K562 (cell line): Measurements from ENCODE around the gene CCDC148. TPM values are rescaled to one million over a fixed set of nuclear protein-coding genes. Genes with fewer than 3 reads are reported as not detected.

Experiments
- ATAC-seq: fragments of 200-7000 bp; cut with Tn5 transposase; 3 replicates; pipeline ENCODE4 v1.9.1; 2020; ENCODE audit warnings: moderate library complexity
- BruUV-seq: library from RNA; stranded (reverse); fragments of 400-500 nt; replicated peaks from 2 replicates; lab custom pipeline; 2021; lab: Mats Ljungman, UMichigan
- CTCF ChIA-PET: fragments of 300-600 bp; formaldehyde crosslinking; extraction: SDS; loops from one replicate; lab custom pipeline; 2021; ENCODE audit warnings: low intra/inter-chr PET ratio; lab: Yijun Ruan, JAX
- POLR2A ChIA-PET: fragments of 300-600, 350-650 bp; sonication (Branson Sonifier 250); formaldehyde crosslinking; extraction: SDS; loops from one replicate; lab custom pipeline; 2021; ENCODE audit warnings: antibody characterized with exemption, inconsistent platforms; lab: Yijun Ruan, JAX
- DNase-seq, 4 experiments: peaks; one replicate each; pipeline versions ENCODE4 v3.0.0 to v3.0.0-alpha.2; 2011 to 2018; ENCODE audit warnings: low spot score in 3 of 4, mixed read lengths in 3 of 4; ENCODE audit errors: extremely low read depth in 1 of 4
- FAIRE-seq: peaks from 2 replicates; lab custom pipeline; 2011; peaks lifted over from hg19 to GRCh38; lab: Jason Lieb, UNC
- H2AFZ ChIP-seq: 2 replicates; pipeline ENCODE4 v1.6.0; 2011; ENCODE audit warnings: low read depth, low read length, control low read depth, inconsistent platforms
- H3K27ac ChIP-seq: fragments of 200-600 bp; 3 replicates; pipeline ENCODE4 v1.8.0; 2011; ENCODE audit warnings: low read depth, mild to moderate bottlenecking, control low read depth, inconsistent platforms, low read length, moderate library complexity, mixed read lengths; ENCODE audit errors: extremely low read depth
- H3K27me3 ChIP-seq, 2 experiments: fragments of 300-600 bp in 1 of 2; 2 replicates in 1 of 2; 3 replicates in 1 of 2; pipeline versions ENCODE4 v1.6.0 to v1.8.0; 2011; ENCODE audit warnings: inconsistent platforms in 2 of 2, low read length in 2 of 2, mild to moderate bottlenecking in 1 of 2, mixed read lengths in 1 of 2, moderate library complexity in 1 of 2; ENCODE audit not compliant: control insufficient read depth in 2 of 2, insufficient read depth in 2 of 2
- H3K36me3 ChIP-seq: fragments of 300-600 bp; 3 replicates; pipeline ENCODE4 v1.8.0; 2011; ENCODE audit warnings: mild to moderate bottlenecking, low read length, inconsistent platforms; ENCODE audit not compliant: control insufficient read depth, insufficient read depth
- H3K4me1 ChIP-seq, 2 experiments: fragments of 200-600 bp in 1 of 2; replicated peaks in 1 of 2; 2 replicates in 1 of 2; 3 replicates in 1 of 2; pipeline versions ENCODE4 v1.5.1 to v1.8.0; 2011; ENCODE audit warnings: inconsistent platforms in 2 of 2, low read length in 2 of 2, mild to moderate bottlenecking in 1 of 2, mixed read lengths in 1 of 2, moderate library complexity in 1 of 2; ENCODE audit not compliant: control insufficient read depth in 2 of 2, insufficient read depth in 2 of 2
- H3K4me2 ChIP-seq: 2 replicates; pipeline ENCODE4 v1.6.1; 2011; ENCODE audit warnings: low read length, control low read depth, inconsistent platforms, mixed read lengths; ENCODE audit not compliant: insufficient read depth
- H3K4me3 ChIP-seq: fragments of 200-600 bp; sonication (generic), shearing (Covaris generic); 2 replicates; pipeline ENCODE4 v1.5.1; 2016; ENCODE audit warnings: control low read depth, inconsistent platforms
- H3K79me2 ChIP-seq: fragments of 200-600 bp; 3 replicates; pipeline ENCODE4 v1.8.0; 2011; ENCODE audit warnings: low read length, inconsistent platforms; ENCODE audit not compliant: control insufficient read depth, insufficient read depth
- H3K9ac ChIP-seq, 2 experiments: 2 replicates each; pipeline versions ENCODE4 v1.6.0 to v1.6.1; 2011; ENCODE audit warnings: low read depth in 2 of 2, low read length in 2 of 2, control low read depth in 1 of 2, inconsistent platforms in 1 of 2, mild to moderate bottlenecking in 1 of 2, mixed read lengths in 1 of 2; ENCODE audit not compliant: insufficient read depth in 1 of 2
- H3K9me1 ChIP-seq: one replicate; pipeline ENCODE4 v1.6.0; 2011; ENCODE audit warnings: inconsistent platforms, mild to moderate bottlenecking, low read length, moderate library complexity; ENCODE audit not compliant: control insufficient read depth, insufficient read depth
- H3K9me3 ChIP-seq: replicated peaks from 2 replicates; pipeline ENCODE4 v1.5.1; 2011; ENCODE audit warnings: low read depth, low read length, inconsistent platforms; ENCODE audit not compliant: control insufficient read depth, insufficient read depth
- H4K20me1 ChIP-seq: replicated peaks from 2 replicates; pipeline ENCODE4 v1.6.1; 2011; ENCODE audit warnings: low read length, inconsistent platforms, mixed read lengths; ENCODE audit not compliant: control insufficient read depth, insufficient read depth
- AFF4 ChIP-seq: sonication (generic); formaldehyde crosslinking; IDR thresholded peaks from 2 replicates; pipeline ENCODE4 v1.8.0; 2023; ENCODE audit warnings: mild to moderate bottlenecking, missing genetic modification reagents
- ATF1 ChIP-seq, 2 experiments: fragments of 450-650 bp in 1 of 2; IDR thresholded peaks; 2 replicates each; pipeline ENCODE4 v1.6.1; 2016; ENCODE audit warnings: missing compliant biosample characterization in 1 of 2, missing genetic modification characterization in 1 of 2
- ATF6 ChIP-seq: sonication (generic); formaldehyde crosslinking; IDR thresholded peaks from 2 replicates; pipeline ENCODE4 v1.4.0; 2020; ENCODE audit warnings: mild to moderate bottlenecking, missing genetic modification reagents
- CTCF ChIP-seq, 3 experiments: IDR thresholded peaks in 2 of 3; conservative IDR thresholded peaks in 1 of 3; 2 replicates each; pipeline ENCODE4 v1.5.1; 2011 to 2012; ENCODE audit warnings: low read length in 3 of 3, mild to moderate bottlenecking in 3 of 3, control low read depth in 2 of 3, improper control_type of control experiment in 1 of 3, inconsistent platforms in 1 of 3, low read depth in 1 of 3, mixed read lengths in 1 of 3, moderate library complexity in 1 of 3; ENCODE audit not compliant: insufficient read depth in 2 of 3
- DACH1 ChIP-seq: fragments of 450-650 bp; IDR thresholded peaks from 2 replicates; pipeline ENCODE4 v1.6.1; 2018; ENCODE audit not compliant: partially characterized antibody
- NONO ChIP-seq, 2 experiments: fragments of 200-400 bp in 1 of 2; fragments of 450-650 bp in 1 of 2; formaldehyde crosslinking in 1 of 2; IDR thresholded peaks; 2 replicates each; pipeline ENCODE4 v1.6.1; 2017; ENCODE audit warnings: low read depth in 2 of 2, mild to moderate bottlenecking in 2 of 2, moderate library complexity in 2 of 2, low read length in 1 of 2
- THAP12 ChIP-seq: fragments of 250-450 bp; sonication (Bioruptor Pico); IDR thresholded peaks from 2 replicates; pipeline ENCODE4 v1.9.0; 2021; ENCODE audit warnings: mild to moderate bottlenecking, inconsistent platforms
- U2AF1 ChIP-seq: fragments of 200-400 bp; formaldehyde crosslinking; optimal IDR thresholded peaks from 2 replicates; pipeline ENCODE3; 2017; ENCODE audit warnings: mild to moderate bottlenecking, low read depth, low read length, moderate library complexity
- ZSCAN29 ChIP-seq: fragments of 450-650 bp; IDR thresholded peaks from 2 replicates; pipeline ENCODE4 v1.6.1; 2017
- WGBS: fragments of 100-300 bp; shearing (Covaris generic); methylation state at CpG from one replicate; pipeline ENCODE4 v1.1.6; 2016; ENCODE audit warnings: low coverage, mixed read lengths; ENCODE audit not compliant: insufficient coverage; ENCODE audit errors: missing lambda C conversion rate; 5-methylcytosine and 5-hydroxymethylcytosine counted together
- in situ Hi-C: fragments of 300-500 bp; cut with MboI; formaldehyde crosslinking; loops from 4 replicates; pipeline ENCODE4 v1.15.0; 2018; ENCODE audit warnings: inconsistent platforms, mixed read lengths
- intact Hi-C: fragments of 100-400 bp; cut with micrococcal nuclease; formaldehyde crosslinking; loops from 2 replicates; pipeline ENCODE4 v1.14.2; 2022
- polyA plus RNA-seq, 8 experiments: library from polyadenylated mRNA; depleted of rRNA in 4 of 8; stranded (reverse) in 5 of 8; unstranded in 3 of 8; fragments of >200 nt; fragmentation: Nextera tagmentation in 2 of 8; fragmentation: Illumina TruSeq in 1 of 8; extraction: Ambion mirVana in 2 of 8; extraction: Trizol in 1 of 8; gene quantifications; 2 replicates each; pipeline versions ENCODE4 v1.2.1 to v1.2.3, GENCODE V29; 2011 to 2014; ENCODE audit warnings: inconsistent platforms in 1 of 8, missing spikeins in 1 of 8
- total RNA-seq, 7 experiments: library from RNA; depleted of rRNA in 6 of 7; stranded (reverse); fragments of >200 nt in 6 of 7; fragmentation: Illumina TruSeq in 2 of 7; extraction: Trizol in 2 of 7; gene quantifications; 2 replicates each; pipeline versions ENCODE4 v1.2.1 to v1.2.3, GENCODE V29; 2011 to 2021; ENCODE audit warnings: low replicate concordance in 1 of 7

Gene CCDC148
- total and polyA plus RNA-seq, 9 of the 15 experiments (the other 6 are each of a cell fraction or from before 2014, with no cell fraction given), result 0.10 to 1.4 (median 0.65) TPM

- ATAC-seq (peak; percentile 83), FAIRE-seq (peak; percentile 15), DNase-seq (peak; percentile 69 to 87 (median 72))
- Histone ChIP-seq H3K4me3 (peak overlapping the region; percentile 85), H3K27me3 (no peaks in the 10 kb centered on the region), H3K9me3 (no peaks in the 10 kb centered on the region), H3K79me2 (peaks cover 60% of the 10 kb centered on the region), H3K9ac (peak overlapping the region; percentile 85 to 98), H3K4me1 (peaks cover 19 to 25% of the 10 kb centered on the region in 2 experiments), H4K20me1 (peaks cover 27% of the 10 kb centered on the region), H3K36me3 (peaks cover 20% of the 10 kb centered on the region), H2AFZ (peak overlapping the region; percentile 86), H3K4me2 (peak overlapping the region; percentile 92), H3K27ac (peak overlapping the region; percentile 84), H3K9me1 (no peaks in the 10 kb centered on the region)
- under 1% methylated on average over 59 of the region's 61 CpGs for WGBS
- in situ Hi-C loops, result no loop called here
- ChIA-PET POLR2A (interaction anchor here (0.7 to 3.1 kb wide), 11 partner anchors 7 to 1213 kb away, joined by 3 to 10 read pairs (median 4); no protein-coding TSS in a partner anchor), CTCF (no interaction called here)
- BruUV-seq, result no TSS peak
- intact Hi-C loops, result loop anchor here (5.0 to 10.0 kb wide), 4 partner anchors 141 to 289 kb away; no protein-coding TSS in a partner anchor
- TF ChIP-seq DACH1, result peak; percentile 2
- TF ChIP-seq NONO (IDR thresholded peaks at IDR 0.05; ENCODE audit: low read depth in 2 of 2, low read length in 1 of 2), result peak in 1 of 2 experiments; percentile 41; a peak in 3 of 4 replicates
- TF ChIP-seq THAP12 (CRISPR knock-in tag), result peak; percentile 50; the same call in 1 of the 2 replicates
- TF ChIP-seq CTCF (IDR thresholded peaks at IDR 0.05 in 2 of 3, conservative IDR thresholded peaks at IDR 0.05 in 1 of 3; ENCODE audit: insufficient read depth in 2 of 3, low read depth in 1 of 3, low read length in 3 of 3), result peak; percentile 50 to 74 (median 57)
- TF ChIP-seq AFF4, result peak; percentile 15; the same call in 1 of the 2 replicates
- peak; percentile 82 for TF ChIP-seq ZSCAN29
- peak; percentile 16 for TF ChIP-seq U2AF1
- TF ChIP-seq ATF6 (CRISPR knock-in tag), result peak; percentile 93; the same call in 1 of the 2 replicates
- TF ChIP-seq ATF1 (CRISPR knock-in tag; IDR thresholded peaks at IDR 0.05), result no peak
- TF ChIP-seq ATF1 (tag; IDR thresholded peaks at IDR 0.05), result peak; percentile 32; the same call in 1 of the 2 replicates
Measured at GRCh38 chr2:158457826-158458616, 1.5 kb upstream of the CCDC148 start.
